OCI-LY3 (cell line): ENCODE measurements around the gene FAHD2A.

Experiments
- EZH2phosphoT487 ChIP-seq: fragments of 200-600 bp; shearing (Covaris generic); IDR thresholded peaks from 2 replicates; pipeline ENCODE4 v1.6.1; 2018; ENCODE audit warnings: antibody characterized with exemption, mixed run types, low read depth
- TF ChIP-seq, protein P1 (sequence below): fragments of 200-600, 300-600 bp; sonication (generic); IDR thresholded peaks from 2 replicates; pipeline ENCODE4 v1.5.1; 2014; ENCODE audit warnings: antibody characterized with exemption, low read length, low read depth

DNA sequence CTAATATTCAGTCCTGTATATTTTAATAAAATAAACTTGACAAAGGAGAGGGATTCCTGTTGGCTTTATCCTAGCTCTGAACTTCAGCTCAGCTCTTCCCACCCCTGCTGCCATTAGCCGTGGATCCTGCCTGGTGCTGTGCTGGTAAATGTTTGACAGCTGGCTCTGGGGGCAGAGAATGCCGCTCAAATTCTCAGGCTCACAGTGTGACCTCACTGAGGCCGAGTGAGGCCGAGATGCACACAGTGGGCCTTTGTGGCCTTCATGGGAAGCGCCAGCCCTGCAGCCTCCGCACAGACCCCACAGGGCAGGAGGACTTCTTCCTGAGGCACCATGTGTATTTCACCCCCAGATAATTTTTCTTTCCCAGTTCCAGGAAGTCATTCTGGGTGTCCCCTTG, 16.5 kb upstream of the FAHD2A start:
- TF ChIP-seq, protein P1, sequence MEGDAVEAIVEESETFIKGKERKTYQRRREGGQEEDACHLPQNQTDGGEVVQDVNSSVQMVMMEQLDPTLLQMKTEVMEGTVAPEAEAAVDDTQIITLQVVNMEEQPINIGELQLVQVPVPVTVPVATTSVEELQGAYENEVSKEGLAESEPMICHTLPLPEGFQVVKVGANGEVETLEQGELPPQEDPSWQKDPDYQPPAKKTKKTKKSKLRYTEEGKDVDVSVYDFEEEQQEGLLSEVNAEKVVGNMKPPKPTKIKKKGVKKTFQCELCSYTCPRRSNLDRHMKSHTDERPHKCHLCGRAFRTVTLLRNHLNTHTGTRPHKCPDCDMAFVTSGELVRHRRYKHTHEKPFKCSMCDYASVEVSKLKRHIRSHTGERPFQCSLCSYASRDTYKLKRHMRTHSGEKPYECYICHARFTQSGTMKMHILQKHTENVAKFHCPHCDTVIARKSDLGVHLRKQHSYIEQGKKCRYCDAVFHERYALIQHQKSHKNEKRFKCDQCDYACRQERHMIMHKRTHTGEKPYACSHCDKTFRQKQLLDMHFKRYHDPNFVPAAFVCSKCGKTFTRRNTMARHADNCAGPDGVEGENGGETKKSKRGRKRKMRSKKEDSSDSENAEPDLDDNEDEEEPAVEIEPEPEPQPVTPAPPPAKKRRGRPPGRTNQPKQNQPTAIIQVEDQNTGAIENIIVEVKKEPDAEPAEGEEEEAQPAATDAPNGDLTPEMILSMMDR = no peak
- no peak for TF ChIP-seq EZH2phosphoT487
